Stimulated activated CD4-positive, alpha-beta T cell treated with anti-CD3 and anti-CD28 coated beads, Interleukin-1b, Interleukin-23, amount 100 ng/mL, for 1 hour (primary cell): Measurements from ENCODE around the gene KIR3DL3.
"Not testable (repeated sequence)": the region's sequence is repeated elsewhere in the genome, so short reads cannot be mapped to it uniquely, and the experiment has no call there.

ENCODE experiments used
- DNase-seq, 2 donors: peaks; one replicate each; pipeline ENCODE4 v3.0.0-alpha.2; 2020; ENCODE audit warnings: low read depth in 2 of 2

The KIR3DL3 gene

GRCh38 chr19:54782916-54783315 is 58.7 kb downstream of the KIR3DL3 start:
- not testable (repeated sequence) for DNase-seq
